SK-N-SH (cell line): Measurements from ENCODE around the gene CSNK2A3. TPM values are rescaled to one million over a fixed set of nuclear protein-coding genes. Genes with fewer than 3 reads are reported as not detected.

ENCODE experiments used
- CTCF ChIA-PET: fragments of 300-600, 350-600 bp; formaldehyde crosslinking; extraction: SDS; loops from one replicate; lab custom pipeline; 2021; lab: Yijun Ruan, JAX
- POLR2A ChIA-PET: fragments of 350-600 bp; sonication (Branson Sonifier 250); formaldehyde crosslinking; extraction: SDS; loops from one replicate; lab custom pipeline; 2020; ENCODE audit warnings: antibody characterized with exemption, inconsistent platforms; lab: Yijun Ruan, JAX
- DNase-seq: peaks from one replicate; pipeline ENCODE4 v3.0.0; 2012
- H2AFZ ChIP-seq: fragments of 200-600 bp; sonication (generic); 2 replicates; pipeline ENCODE4 v1.8.1; 2016; ENCODE audit warnings: antibody characterized with exemption, mild to moderate bottlenecking, low read depth
- H3F3A ChIP-seq: fragments of 200-600 bp; sonication (generic); replicated peaks from 2 replicates; pipeline ENCODE3; 2016; ENCODE audit warnings: antibody characterized with exemption, mild to moderate bottlenecking; ENCODE audit not compliant: insufficient read depth
- H3K27ac ChIP-seq, 2 experiments: fragments of 200-500 bp in 1 of 2; fragments of 200-600 bp in 1 of 2; sonication (Bioruptor generic) in 1 of 2; sonication (generic), shearing (Covaris generic) in 1 of 2; 2 replicates each; pipeline versions ENCODE4 v1.5.1 to v1.6.1; 2014 to 2016; ENCODE audit warnings: low read depth in 2 of 2, inconsistent platforms in 1 of 2, low read length in 1 of 2, mild to moderate bottlenecking in 1 of 2, mixed read lengths in 1 of 2
- H3K27me3 ChIP-seq: fragments of 200-600 bp; sonication (generic), shearing (Covaris generic); 2 replicates; pipeline ENCODE4 v1.6.1; 2016; ENCODE audit warnings: mixed run types; ENCODE audit not compliant: insufficient read depth
- H3K36me3 ChIP-seq, 2 experiments: fragments of 200-500 bp in 1 of 2; fragments of 200-600 bp in 1 of 2; sonication (Bioruptor generic) in 1 of 2; sonication (generic) in 1 of 2; replicated peaks in 1 of 2; 2 replicates each; pipeline versions ENCODE3 to v1.5.1; 2014 to 2016; ENCODE audit warnings: low read length in 1 of 2, mild to moderate bottlenecking in 1 of 2; ENCODE audit not compliant: insufficient read depth in 2 of 2, control insufficient read depth in 1 of 2
- H3K4me1 ChIP-seq, 2 experiments: fragments of 200-500 bp in 1 of 2; fragments of 200-600 bp in 1 of 2; sonication (Bioruptor generic) in 1 of 2; sonication (generic), shearing (Covaris generic) in 1 of 2; 2 replicates each; pipeline versions ENCODE4 v1.5.1 to v1.6.1; 2014 to 2016; ENCODE audit warnings: low read depth in 1 of 2, low read length in 1 of 2, mixed run types in 1 of 2; ENCODE audit not compliant: insufficient read depth in 2 of 2, control insufficient read depth in 1 of 2
- H3K4me2 ChIP-seq: fragments of 200-600 bp; sonication (generic), shearing (Covaris generic); 2 replicates; pipeline ENCODE4 v1.6.1; 2017; ENCODE audit warnings: mixed run types
- H3K4me3 ChIP-seq, 2 experiments: fragments of 200-500 bp in 1 of 2; fragments of 200-600 bp in 1 of 2; sonication (Bioruptor generic) in 1 of 2; sonication (generic), shearing (Covaris generic) in 1 of 2; 2 replicates each; pipeline versions ENCODE4 v1.5.1 to v1.8.1; 2014 to 2016; ENCODE audit warnings: low read depth in 2 of 2, inconsistent platforms in 1 of 2, low read length in 1 of 2, mild to moderate bottlenecking in 1 of 2, mixed read lengths in 1 of 2, moderate library complexity in 1 of 2
- H3K79me2 ChIP-seq: fragments of 200-600 bp; sonication (generic); 2 replicates; pipeline ENCODE4 v1.8.1; 2017; ENCODE audit warnings: mild to moderate bottlenecking; ENCODE audit not compliant: insufficient read depth
- H3K9ac ChIP-seq: fragments of 200-600 bp; sonication (generic); 2 replicates; pipeline ENCODE4 v1.6.1; 2017; ENCODE audit warnings: mixed run types
- H3K9me2 ChIP-seq: fragments of 200-600 bp; sonication (generic); 2 replicates; pipeline ENCODE4 v1.6.1; 2017; ENCODE audit warnings: mixed run types
- H3K9me3 ChIP-seq: fragments of 200-600 bp; sonication (generic); 2 replicates; pipeline ENCODE4 v1.6.1; 2017; ENCODE audit warnings: mixed run types, mild to moderate bottlenecking, moderate library complexity
- H4K20me1 ChIP-seq: fragments of 200-600 bp; sonication (generic); 2 replicates; pipeline ENCODE4 v1.6.1; 2017; ENCODE audit warnings: mild to moderate bottlenecking, mixed run types; ENCODE audit not compliant: insufficient read depth
- FOSL2 ChIP-seq: IDR thresholded peaks from 2 replicates; pipeline ENCODE4 v1.4.0; 2012; ENCODE audit warnings: low read depth, mild to moderate bottlenecking, moderate library complexity, borderline replicate concordance
- NFIC ChIP-seq: IDR thresholded peaks from 2 replicates; pipeline ENCODE4 v1.4.0; 2012; ENCODE audit warnings: borderline replicate concordance
- NRF1 ChIP-seq: IDR thresholded peaks from 2 replicates; pipeline ENCODE4 v1.6.1; 2012; ENCODE audit warnings: low read depth, mild to moderate bottlenecking, low read length
- POLR2AphosphoS5 ChIP-seq: IDR thresholded peaks from 2 replicates; pipeline ENCODE4 v1.6.1; 2012; ENCODE audit warnings: low read depth, low read length
- RCOR1 ChIP-seq: fragments of 150-350 bp; IDR thresholded peaks from 2 replicates; pipeline ENCODE4 v1.6.1; 2017; ENCODE audit warnings: antibody characterized with exemption, low read length
- TAF1 ChIP-seq: IDR thresholded peaks from 2 replicates; pipeline ENCODE4 v1.6.1; 2012; ENCODE audit warnings: low read depth, mild to moderate bottlenecking, low read length, moderate library complexity, borderline replicate concordance
- WGBS: methylation state at CpG from one replicate; pipeline ENCODE4 v1.1.6; 2017; ENCODE audit warnings: low lambda C conversion rate; 5-methylcytosine and 5-hydroxymethylcytosine counted together
- polyA plus RNA-seq, 3 experiments: library from polyadenylated mRNA; depleted of rRNA; stranded (reverse); fragments of >200 nt; gene quantifications; 2 replicates each; pipeline ENCODE4 v1.2.3, GENCODE V29; 2012
- TF ChIP-seq, protein P1 (sequence below): IDR thresholded peaks from 2 replicates; pipeline ENCODE4 v1.4.0; 2012; ENCODE audit warnings: low read depth, borderline replicate concordance
- TF ChIP-seq, protein P2 (sequence below): IDR thresholded peaks from 2 replicates; pipeline ENCODE4; 2012
- TF ChIP-seq, protein P3 (sequence below): fragments of 200-600 bp; sonication (generic); IDR thresholded peaks from 2 replicates; pipeline ENCODE4 v1.6.1; 2017; ENCODE audit warnings: antibody characterized with exemption, mild to moderate bottlenecking, moderate library complexity
- TF ChIP-seq, protein P4 (sequence below): fragments of 150-350 bp; IDR thresholded peaks from 2 replicates; pipeline ENCODE4 v1.6.1; 2017; ENCODE audit warnings: antibody characterized with exemption, low read length, low read depth, borderline replicate concordance
- TF ChIP-seq, protein P5 (sequence below): IDR thresholded peaks from 2 replicates; pipeline ENCODE4 v1.6.1; 2012; ENCODE audit warnings: mild to moderate bottlenecking, low read depth, low read length, moderate library complexity

The CSNK2A3 gene
- polyA plus RNA-seq, 1 of the 3 experiments (the other 2 are of a cell fraction): 0.31 TPM

DNA sequence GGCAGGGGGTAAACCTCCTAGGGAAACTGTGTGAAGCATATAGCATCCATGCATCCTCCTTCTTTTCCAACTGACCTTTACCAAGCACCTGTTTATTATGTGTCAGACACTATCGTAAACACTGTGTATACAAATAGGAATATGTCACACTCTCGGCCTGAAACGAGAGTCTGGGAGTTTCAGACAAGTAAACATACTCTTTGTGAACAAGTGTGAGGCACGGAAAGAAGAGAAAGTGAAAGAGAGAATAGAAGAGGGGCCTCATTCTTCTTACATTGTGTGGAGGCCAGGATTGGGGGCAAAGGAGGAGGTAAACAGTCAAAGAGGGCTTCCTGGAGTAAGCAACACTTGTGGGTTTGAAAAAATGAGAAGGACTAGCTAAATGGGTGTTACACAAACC, 16.4 kb downstream of the CSNK2A3 start (continued):
- TF ChIP-seq NRF1: no peak
- TF ChIP-seq, all 33 proteins: peak for 0

DNA sequence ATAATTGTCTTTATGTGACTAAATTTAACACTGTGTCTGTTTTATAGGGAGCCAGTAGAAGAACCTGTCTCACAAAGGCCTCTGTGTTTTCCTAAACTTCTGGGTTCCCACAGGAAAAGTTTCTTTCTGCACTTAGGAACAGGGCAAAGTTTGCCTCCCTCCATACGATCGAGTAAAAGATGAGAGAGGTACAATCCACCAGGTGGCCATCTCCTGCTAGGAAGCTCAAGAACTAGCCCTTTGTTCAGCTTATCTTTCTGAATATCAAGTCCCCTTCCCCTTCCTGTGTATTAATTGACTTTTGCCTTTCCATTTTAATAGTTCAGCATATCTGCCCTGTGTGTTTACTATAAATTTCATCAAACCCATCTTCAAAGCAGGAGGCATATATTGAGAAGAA, 18.0 kb downstream of the CSNK2A3 start:
- H3K9ac ChIP-seq: no peak overlapping the region
- TF ChIP-seq, protein P1, sequence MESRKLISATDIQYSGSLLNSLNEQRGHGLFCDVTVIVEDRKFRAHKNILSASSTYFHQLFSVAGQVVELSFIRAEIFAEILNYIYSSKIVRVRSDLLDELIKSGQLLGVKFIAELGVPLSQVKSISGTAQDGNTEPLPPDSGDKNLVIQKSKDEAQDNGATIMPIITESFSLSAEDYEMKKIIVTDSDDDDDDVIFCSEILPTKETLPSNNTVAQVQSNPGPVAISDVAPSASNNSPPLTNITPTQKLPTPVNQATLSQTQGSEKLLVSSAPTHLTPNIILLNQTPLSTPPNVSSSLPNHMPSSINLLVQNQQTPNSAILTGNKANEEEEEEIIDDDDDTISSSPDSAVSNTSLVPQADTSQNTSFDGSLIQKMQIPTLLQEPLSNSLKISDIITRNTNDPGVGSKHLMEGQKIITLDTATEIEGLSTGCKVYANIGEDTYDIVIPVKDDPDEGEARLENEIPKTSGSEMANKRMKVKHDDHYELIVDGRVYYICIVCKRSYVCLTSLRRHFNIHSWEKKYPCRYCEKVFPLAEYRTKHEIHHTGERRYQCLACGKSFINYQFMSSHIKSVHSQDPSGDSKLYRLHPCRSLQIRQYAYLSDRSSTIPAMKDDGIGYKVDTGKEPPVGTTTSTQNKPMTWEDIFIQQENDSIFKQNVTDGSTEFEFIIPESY: no peak
- TF ChIP-seq FOSL2 (no peak), NFIC (no peak)
- TF ChIP-seq, protein P2, sequence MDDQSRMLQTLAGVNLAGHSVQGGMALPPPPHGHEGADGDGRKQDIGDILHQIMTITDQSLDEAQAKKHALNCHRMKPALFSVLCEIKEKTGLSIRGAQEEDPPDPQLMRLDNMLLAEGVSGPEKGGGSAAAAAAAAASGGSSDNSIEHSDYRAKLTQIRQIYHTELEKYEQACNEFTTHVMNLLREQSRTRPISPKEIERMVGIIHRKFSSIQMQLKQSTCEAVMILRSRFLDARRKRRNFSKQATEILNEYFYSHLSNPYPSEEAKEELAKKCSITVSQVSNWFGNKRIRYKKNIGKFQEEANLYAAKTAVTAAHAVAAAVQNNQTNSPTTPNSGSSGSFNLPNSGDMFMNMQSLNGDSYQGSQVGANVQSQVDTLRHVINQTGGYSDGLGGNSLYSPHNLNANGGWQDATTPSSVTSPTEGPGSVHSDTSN: no peak
- TF ChIP-seq, protein P3, sequence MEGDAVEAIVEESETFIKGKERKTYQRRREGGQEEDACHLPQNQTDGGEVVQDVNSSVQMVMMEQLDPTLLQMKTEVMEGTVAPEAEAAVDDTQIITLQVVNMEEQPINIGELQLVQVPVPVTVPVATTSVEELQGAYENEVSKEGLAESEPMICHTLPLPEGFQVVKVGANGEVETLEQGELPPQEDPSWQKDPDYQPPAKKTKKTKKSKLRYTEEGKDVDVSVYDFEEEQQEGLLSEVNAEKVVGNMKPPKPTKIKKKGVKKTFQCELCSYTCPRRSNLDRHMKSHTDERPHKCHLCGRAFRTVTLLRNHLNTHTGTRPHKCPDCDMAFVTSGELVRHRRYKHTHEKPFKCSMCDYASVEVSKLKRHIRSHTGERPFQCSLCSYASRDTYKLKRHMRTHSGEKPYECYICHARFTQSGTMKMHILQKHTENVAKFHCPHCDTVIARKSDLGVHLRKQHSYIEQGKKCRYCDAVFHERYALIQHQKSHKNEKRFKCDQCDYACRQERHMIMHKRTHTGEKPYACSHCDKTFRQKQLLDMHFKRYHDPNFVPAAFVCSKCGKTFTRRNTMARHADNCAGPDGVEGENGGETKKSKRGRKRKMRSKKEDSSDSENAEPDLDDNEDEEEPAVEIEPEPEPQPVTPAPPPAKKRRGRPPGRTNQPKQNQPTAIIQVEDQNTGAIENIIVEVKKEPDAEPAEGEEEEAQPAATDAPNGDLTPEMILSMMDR: no peak
- no peaks in the 10 kb centered on the region for H3K9me3 ChIP-seq
- H3K27ac ChIP-seq: no peak overlapping the region
- no peaks in the 10 kb centered on the region for H4K20me1 ChIP-seq
- ChIA-PET CTCF (interaction anchor here (1.0 to 1.2 kb wide), 2 partner anchors 31 to 452 kb away, joined by 3 read pairs; no protein-coding TSS in a partner anchor), POLR2A (no interaction called here)
- no peaks in the 10 kb centered on the region for H3K27me3 ChIP-seq
- H3F3A ChIP-seq: no peaks in the 10 kb centered on the region
- H2AFZ ChIP-seq: no peak overlapping the region
- no peaks in the 10 kb centered on the region for H3K36me3 ChIP-seq
- no peaks in the 10 kb centered on the region for H3K79me2 ChIP-seq
- H3K9me2 ChIP-seq: no peaks in the 10 kb centered on the region
- 80% methylated on average over 2 of the region's 2 CpGs for whole genome bisulfite sequencing
- H3K4me1 ChIP-seq: peaks cover 0 to 11% of the 10 kb centered on the region in 2 experiments; a peak in 1 of 4 replicates
- no peak overlapping the region for H3K4me2 ChIP-seq
- H3K4me3 ChIP-seq: no peak overlapping the region
- no peak for DNase-seq

DNA sequence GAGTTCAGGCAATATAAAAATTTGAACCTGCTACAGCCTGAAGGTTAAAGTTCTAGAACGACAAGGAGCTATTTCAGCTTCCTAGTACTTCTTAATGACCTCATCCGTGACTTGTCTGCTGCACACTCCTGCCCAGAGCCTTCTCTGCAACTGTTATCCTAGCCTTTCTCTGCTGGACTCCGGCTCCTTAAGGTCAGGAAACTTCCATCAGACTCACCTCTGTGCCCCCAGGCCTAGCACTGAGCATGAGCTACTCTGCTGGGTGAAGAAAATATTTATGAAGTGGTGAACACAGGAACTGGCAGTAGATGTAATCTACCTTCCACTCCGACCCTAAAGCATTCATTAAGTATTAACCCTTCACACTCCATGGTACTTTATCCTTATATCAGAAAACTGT, 18.4 kb downstream of the CSNK2A3 start:
- Histone ChIP-seq H3K4me1 (peaks cover 0 to 11% of the 10 kb centered on the region in 2 experiments; a peak in 1 of 4 replicates), H3K27me3 (no peaks in the 10 kb centered on the region), H3K9ac (no peak overlapping the region), H3K4me2 (no peak overlapping the region), H3K27ac (no peak overlapping the region), H2AFZ (no peak overlapping the region), H3K9me3 (no peaks in the 10 kb centered on the region), H3K4me3 (no peak overlapping the region), H4K20me1 (no peaks in the 10 kb centered on the region), H3F3A (no peaks in the 10 kb centered on the region), H3K36me3 (no peaks in the 10 kb centered on the region), H3K9me2 (no peaks in the 10 kb centered on the region), H3K79me2 (no peaks in the 10 kb centered on the region)
- CTCF ChIA-PET: interaction anchor here (1.2 kb wide), 1 partner anchor 30 kb away, joined by 3 read pairs; no protein-coding TSS in a partner anchor
- no peak for DNase-seq
- TF ChIP-seq, protein P4, sequence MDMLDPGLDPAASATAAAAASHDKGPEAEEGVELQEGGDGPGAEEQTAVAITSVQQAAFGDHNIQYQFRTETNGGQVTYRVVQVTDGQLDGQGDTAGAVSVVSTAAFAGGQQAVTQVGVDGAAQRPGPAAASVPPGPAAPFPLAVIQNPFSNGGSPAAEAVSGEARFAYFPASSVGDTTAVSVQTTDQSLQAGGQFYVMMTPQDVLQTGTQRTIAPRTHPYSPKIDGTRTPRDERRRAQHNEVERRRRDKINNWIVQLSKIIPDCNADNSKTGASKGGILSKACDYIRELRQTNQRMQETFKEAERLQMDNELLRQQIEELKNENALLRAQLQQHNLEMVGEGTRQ: no peak
- TF ChIP-seq POLR2AphosphoS5: no peak
- no peak for TF ChIP-seq NFIC
- no peak for TF ChIP-seq TAF1
- TF ChIP-seq RCOR1: no peak
- TF ChIP-seq, protein P2: no peak
- TF ChIP-seq, protein P5, sequence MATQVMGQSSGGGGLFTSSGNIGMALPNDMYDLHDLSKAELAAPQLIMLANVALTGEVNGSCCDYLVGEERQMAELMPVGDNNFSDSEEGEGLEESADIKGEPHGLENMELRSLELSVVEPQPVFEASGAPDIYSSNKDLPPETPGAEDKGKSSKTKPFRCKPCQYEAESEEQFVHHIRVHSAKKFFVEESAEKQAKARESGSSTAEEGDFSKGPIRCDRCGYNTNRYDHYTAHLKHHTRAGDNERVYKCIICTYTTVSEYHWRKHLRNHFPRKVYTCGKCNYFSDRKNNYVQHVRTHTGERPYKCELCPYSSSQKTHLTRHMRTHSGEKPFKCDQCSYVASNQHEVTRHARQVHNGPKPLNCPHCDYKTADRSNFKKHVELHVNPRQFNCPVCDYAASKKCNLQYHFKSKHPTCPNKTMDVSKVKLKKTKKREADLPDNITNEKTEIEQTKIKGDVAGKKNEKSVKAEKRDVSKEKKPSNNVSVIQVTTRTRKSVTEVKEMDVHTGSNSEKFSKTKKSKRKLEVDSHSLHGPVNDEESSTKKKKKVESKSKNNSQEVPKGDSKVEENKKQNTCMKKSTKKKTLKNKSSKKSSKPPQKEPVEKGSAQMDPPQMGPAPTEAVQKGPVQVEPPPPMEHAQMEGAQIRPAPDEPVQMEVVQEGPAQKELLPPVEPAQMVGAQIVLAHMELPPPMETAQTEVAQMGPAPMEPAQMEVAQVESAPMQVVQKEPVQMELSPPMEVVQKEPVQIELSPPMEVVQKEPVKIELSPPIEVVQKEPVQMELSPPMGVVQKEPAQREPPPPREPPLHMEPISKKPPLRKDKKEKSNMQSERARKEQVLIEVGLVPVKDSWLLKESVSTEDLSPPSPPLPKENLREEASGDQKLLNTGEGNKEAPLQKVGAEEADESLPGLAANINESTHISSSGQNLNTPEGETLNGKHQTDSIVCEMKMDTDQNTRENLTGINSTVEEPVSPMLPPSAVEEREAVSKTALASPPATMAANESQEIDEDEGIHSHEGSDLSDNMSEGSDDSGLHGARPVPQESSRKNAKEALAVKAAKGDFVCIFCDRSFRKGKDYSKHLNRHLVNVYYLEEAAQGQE: no peak
- POLR2A ChIA-PET: no interaction called here
- 43% methylated on average over 4 of the region's 4 CpGs for WGBS
